ENCODE data around the gene MRPS22.
"Not testable (repeated sequence)": the region's sequence is repeated elsewhere in the genome, so short reads cannot be mapped to it uniquely, and the experiment has no call there.

Gene MRPS22

DNA sequence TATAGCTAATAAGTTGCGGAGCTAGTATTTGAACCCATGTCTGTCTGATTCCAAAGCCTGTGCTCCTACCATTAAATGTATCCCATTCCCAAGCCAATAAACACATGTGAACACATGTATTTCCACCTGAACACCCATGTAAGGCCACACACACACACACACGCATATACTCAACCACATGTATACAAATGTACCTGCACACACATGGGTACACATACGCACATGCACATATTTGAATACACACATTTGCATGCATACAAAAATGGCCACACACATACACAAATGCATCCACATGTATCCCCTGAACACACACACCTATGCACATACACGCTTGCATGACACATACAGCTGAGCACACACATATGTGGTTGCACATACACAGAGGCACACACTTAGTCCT lies 5.4 kb upstream of the MRPS22 start:
- no peak for DNase-seq (ENCODE audit: low read depth in 3 of 3)

- DNase-seq (ENCODE audit: low read depth in 3 of 3) = peak in 1 of 3 donors; percentile 26
Observed at GRCh38 chr3:139339219-139339906, 4.5 kb upstream of the MRPS22 start.

DNA sequence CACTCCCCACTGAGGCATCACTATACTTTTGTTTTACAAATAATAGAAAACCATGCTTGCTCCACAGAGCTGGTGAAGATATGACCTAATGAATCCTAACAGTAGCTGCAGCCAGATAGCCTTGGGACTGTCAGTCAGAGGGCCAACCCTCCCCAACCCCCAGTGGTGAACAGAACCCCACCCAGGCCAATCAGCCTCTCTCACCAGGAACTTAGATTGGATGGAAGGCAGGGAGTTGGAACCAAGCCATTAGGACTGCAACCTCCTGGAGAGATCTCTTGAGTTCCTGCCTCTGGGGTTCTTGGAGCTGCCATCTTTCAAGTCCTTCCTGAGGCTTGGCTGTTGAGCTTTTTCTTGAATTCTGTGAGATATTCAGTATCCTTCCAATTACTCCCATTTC lies 3.0 kb upstream of the MRPS22 start:
- DNase-seq (ENCODE audit: low read depth in 3 of 3) = no peak

- no peak for DNase-seq (ENCODE audit: low read depth in 3 of 3)
Observed at GRCh38 chr3:139342054-139342453, 1.8 kb upstream of the MRPS22 start.

DNA sequence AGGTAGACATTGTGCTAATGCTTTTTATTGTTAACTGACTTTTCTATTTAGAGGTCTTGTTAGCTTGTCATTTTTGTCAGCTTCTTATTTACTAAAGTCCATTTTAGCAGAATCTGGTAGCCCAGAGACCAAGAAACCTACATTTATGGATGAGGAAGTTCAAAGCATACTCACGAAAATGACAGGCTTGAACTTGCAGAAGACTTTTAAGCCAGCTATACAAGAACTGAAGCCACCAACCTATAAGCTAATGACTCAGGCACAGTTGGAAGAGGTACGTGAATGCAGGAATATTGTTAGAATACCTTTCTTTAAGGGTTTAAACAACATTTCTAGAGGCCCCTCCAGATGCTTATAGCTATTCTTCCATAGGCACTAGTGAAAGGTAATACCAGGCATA lies 3.0 kb downstream of the MRPS22 start:
- DNase-seq (ENCODE audit: low read depth in 3 of 3) = no peak

DNA sequence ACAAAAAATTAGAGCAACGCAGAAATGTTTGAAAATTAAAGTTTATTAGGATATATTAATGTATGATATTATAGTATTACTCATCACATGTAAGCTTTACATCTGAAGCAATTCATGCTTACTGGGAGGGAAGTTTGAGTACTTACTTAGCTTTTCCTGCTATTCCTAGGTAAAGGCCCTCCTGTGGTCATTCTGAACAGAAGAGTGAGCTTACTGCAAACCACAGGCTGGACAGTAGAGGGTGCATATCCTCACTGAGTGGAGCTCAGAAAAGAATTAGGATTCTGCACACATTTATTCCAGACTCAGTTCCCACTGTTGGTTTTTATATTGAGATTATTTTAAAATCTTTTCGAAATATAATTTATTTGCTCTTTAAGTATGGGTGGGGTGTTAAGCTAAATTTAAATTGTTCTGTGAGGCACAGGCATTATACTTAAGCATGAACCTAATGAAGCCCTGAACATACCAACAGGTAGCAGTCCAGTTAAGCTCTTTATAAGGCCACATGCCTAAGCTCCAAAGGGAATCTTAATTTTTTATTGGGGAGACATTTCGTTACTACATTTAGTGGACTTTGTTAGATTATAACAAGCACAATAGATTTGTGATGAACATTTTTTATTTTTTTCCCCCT lies 10.2 kb downstream of the MRPS22 start:
- DNase-seq (ENCODE audit: low read depth in 3 of 3) = no peak

DNA sequence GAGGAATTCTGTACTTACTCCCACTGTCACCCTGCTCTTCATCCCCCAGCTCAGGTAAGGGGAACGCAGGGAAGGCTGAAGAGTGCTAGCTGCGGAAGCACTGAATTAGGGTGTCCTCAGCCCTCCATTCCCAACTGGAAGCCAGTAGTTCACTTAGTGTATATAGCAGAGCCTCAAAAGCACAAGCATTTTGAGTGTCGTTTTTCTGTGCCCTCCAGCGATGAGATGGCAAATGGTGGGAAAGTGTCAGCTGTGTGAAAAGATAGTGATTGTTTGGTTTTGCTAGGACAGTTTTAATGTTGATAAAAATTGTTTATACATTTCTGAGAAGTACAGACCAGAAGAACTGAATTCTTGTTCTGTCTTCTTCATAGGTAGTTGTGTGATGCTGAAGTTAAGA lies 10.8 kb downstream of the MRPS22 start:
- no peak for DNase-seq (ENCODE audit: low read depth in 3 of 3)

GRCh38 chr3:139355476-139355875 lies 11.7 kb downstream of the MRPS22 start:
- no peak for DNase-seq (ENCODE audit: low read depth in 3 of 3)

GRCh38 chr3:139355891-139356290 lies 12.1 kb downstream of the MRPS22 start:
- DNase-seq (ENCODE audit: low read depth in 3 of 3) = no peak

DNA sequence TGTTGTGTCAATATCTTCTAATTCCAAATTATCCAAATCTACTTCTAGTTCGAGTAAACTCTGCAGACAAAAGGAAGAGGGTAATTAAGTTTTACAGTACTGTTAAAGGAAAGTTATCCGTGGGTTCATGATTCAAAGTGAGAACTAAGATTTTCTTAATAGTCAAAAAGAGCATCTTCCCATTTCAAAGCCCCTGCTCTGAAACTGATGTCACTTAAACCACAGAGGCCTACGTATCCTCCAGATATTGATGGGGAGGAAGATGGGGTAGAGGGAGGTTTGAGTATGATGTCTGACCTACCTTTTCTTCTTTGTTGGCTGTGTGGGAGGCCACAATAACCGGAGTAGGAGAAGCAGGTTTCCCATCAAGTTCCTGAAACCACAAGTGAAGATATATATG lies 14.1 kb downstream of the MRPS22 start:
- DNase-seq (ENCODE audit: low read depth in 3 of 3) = no peak

DNA sequence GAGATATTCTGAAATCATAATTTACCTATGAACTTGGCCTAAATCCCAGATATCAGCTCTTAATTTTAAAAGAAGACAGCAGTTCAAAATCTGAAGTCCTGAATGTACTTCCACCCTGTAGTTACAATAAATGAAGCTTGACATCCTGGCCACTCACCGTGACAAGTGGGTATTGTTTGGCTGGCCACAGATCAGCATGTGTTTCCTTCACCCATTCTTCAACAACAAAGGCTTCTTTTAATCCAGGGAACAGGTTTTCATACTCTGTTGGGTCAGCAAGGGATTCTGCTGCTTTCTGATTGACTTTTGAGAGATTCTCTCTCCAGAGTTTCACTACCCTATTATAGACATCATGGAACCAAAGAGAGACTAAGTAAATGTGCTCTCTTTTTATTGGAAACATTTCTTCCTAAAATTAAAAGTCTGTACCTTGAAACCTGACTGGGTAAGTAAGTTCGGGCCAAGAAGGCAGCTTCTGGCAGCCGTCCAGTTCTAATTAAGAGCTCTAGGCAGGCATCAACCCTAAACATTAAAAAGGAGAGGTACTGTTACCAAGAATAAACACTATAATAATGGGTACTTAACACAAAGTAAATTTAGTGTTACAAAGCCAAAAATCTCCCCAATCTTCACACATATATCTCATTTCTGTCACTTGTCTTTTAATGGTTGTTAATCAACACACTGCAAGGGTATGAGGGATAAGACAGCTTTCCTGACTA lies 15.2 kb downstream of the MRPS22 start:
- no peak for DNase-seq (ENCODE audit: low read depth in 3 of 3)

DNA sequence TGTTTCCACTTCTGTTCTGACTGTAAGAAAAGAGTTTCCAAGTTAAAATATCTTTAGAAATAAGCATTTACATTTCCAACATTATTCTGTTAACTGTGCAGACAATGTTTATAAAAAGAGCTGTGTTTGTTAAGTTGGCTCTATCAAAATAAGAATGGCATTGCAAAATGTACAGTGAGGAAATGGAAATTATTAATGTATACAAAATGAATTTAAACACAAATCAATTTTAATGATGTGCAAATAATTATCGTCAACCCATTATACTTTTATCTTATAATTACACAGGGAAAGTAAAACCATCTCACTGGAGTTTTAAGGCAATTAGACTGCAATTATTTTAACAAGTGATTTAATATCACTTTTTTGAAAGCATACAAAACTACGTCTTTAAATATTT lies 17.5 kb downstream of the MRPS22 start:
- DNase-seq (ENCODE audit: low read depth in 3 of 3) = no peak

DNA sequence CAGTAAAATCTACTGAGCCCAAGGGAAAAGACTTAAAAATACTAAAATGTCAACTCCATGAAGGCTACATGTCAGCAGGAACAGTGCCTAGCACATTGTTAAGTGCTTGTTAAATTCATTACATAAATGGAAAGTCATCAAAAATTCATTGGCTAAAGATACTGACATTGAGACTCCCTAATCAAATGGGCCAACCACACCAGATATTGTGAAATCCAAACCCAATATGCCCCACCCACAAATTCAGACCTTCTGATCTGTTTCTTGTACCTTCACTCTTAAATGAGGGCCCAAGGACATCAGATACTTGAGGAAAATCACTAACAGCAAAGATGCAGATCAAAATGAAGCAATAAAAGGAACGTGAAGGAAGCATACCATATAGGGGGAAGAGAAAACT lies 20.7 kb downstream of the MRPS22 start:
- DNase-seq (ENCODE audit: low read depth in 3 of 3) = no peak

DNA sequence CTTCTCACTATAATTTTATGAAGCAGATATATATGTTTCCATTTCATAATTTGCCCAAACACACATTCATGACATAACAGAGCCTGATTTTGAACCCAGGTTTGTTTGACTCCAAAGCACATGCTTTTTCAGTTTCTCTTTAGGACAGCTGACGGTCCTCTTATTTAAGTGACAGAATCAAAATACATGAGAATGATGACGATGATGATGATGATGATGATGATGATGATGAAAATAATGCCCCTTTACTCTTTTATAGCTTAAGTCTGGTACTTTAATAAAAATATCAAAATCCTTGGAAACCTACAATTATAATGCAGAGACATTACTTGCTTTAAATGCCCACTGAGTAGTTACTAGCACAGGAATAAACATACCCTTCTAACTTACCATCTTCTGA lies 30.3 kb downstream of the MRPS22 start:
- DNase-seq (ENCODE audit: low read depth in 3 of 3) = no peak

DNA sequence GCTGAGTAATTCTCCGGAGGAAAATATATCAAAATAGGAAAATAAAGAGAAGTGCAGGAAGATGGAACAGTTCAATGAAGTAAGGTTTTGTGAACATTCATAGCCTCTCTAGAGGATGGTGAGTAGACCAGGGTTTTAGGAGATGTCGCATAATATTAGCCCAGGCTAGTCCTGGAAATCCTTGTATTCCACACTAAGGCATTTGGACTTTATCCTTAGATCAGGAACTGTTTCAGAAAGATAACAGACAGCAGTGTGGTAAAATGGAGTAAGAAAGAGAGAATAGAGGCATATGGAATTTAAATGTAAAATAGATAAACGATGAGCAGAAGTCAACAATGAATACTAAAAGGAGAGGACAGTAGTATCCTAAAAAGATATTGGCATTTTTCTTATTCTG lies 33.6 kb downstream of the MRPS22 start:
- no peak for DNase-seq (ENCODE audit: low read depth in 3 of 3)

GRCh38 chr3:139378587-139379241 lies 34.9 kb downstream of the MRPS22 start:
- no peak for DNase-seq (ENCODE audit: low read depth in 3 of 3)

- no peak for DNase-seq (ENCODE audit: low read depth in 3 of 3)
Observed at GRCh38 chr3:139380575-139380974, 36.8 kb downstream of the MRPS22 start.

- DNase-seq (ENCODE audit: low read depth in 3 of 3) = not testable (repeated sequence)
Observed at GRCh38 chr3:139382291-139382690, 38.5 kb downstream of the MRPS22 start.

DNA sequence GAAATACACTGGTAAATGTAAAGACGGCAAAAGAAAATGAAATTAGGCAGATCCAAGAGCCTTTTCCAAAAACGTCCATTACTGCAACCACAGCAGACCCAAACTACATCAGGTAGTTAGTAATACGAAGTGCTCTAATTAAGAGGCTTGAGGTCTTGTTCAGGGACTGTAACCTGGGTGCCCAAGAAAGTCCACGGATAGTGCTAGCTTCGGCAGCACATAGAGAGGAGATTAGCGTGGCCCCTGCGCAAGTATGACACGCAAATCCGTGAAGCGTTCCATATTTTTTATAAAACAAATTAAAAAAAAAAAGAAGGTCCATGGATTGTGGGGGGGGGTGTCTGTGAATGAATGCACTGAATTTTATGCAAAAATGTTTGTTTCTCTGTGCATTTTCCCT lies 44.3 kb downstream of the MRPS22 start:
- no peak for DNase-seq (ENCODE audit: low read depth in 3 of 3)

- peak in 1 of 3 donors; percentile 23 for DNase-seq (ENCODE audit: low read depth in 3 of 3)
Observed at GRCh38 chr3:139388821-139389551, 45.2 kb downstream of the MRPS22 start.

DNA sequence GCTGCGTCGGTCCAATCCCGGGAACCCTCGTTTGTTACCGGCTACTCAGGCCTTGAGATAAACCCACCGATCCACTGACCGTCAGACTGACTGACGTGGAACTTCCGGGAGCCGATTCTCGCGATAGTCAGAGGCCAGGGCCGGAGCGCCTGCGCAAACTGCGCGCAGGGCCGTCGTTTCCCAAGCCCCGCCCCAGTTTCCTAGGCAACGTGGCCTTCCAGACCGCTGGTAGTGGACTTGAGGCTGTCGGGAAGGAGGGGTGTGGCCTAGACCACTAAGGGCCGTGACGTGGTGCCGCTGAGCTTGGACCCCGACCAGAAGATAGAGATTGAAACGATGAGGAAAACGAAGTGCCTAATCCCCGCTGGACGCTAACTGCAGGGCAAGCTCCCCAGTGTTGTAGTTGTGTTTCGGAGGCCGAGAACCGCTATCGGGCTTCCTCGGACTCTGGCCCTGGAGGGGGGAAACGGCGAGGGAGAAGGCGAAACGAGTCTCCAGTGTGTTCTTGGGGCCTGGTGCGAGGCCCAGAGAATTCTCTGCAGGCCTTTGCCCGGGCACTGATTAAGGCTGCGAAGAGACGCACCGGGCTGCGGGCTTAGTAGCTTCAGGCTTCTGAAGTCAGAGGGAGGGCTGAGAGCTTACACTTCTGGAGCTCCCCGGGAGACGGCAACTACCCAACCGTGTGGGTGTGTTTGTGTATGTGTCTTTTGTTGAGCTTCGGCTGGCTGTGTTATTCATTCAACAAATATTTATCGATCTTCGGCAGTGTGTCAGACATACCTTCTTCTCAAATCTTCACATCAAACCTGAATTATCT lies 45.9 kb downstream of the MRPS22 start, which contains the start of gene COPB2:
Gene COPB2, minus strand, starts transcription at position 96 of the 817 bp plus-strand sequence. CDS start 97 bp downstream, outside the sequence.
- peak; percentile 90 to 97 (median 96) for DNase-seq (ENCODE audit: low read depth in 3 of 3)

Measured in stimulated activated CD4-positive, alpha-beta T cell treated with anti-CD3 and anti-CD28 coated beads, TNF-alpha, amount 100 ng/mL, for 48 hours (primary cell).